H1 (cell line): ENCODE data around the gene BNIP5. TPM values are rescaled to one million over a fixed set of nuclear protein-coding genes. Genes with fewer than 3 reads are reported as not detected.

ENCODE experiments used
- CTCF ChIA-PET: fragments of 300-600 bp; sonication (Branson Sonifier 250); formaldehyde crosslinking; loops from one replicate; lab custom pipeline; 2021; ENCODE audit not compliant: partially characterized antibody; lab: Charles Lee
- POLR2A ChIA-PET: fragments of 300-600 bp; sonication (Branson Sonifier 250); formaldehyde crosslinking; loops from one replicate; lab custom pipeline; 2021; ENCODE audit warnings: inconsistent platforms; ENCODE audit not compliant: partially characterized antibody; lab: Charles Lee
- DNase-seq, 2 experiments: peaks; one replicate each; pipeline versions ENCODE4 v3.0.0 to v3.0.0-alpha.2; 2010 to 2022; ENCODE audit warnings: low spot score in 2 of 2, low read depth in 1 of 2, mixed read lengths in 1 of 2
- FAIRE-seq: peaks from 2 replicates; lab custom pipeline; 2011; peaks lifted over from hg19 to GRCh38; lab: Jason Lieb, UNC
- H2AFZ ChIP-seq: 2 replicates; pipeline ENCODE4 v1.8.1; 2012; ENCODE audit warnings: low read length, inconsistent platforms
- H2AK5ac ChIP-seq: 2 replicates; pipeline ENCODE4 v1.6.1; 2013; ENCODE audit warnings: low read depth, low read length
- H2BK120ac ChIP-seq: replicated peaks from 2 replicates; pipeline ENCODE3; 2013; ENCODE audit warnings: low read depth, low read length, inconsistent platforms
- H2BK12ac ChIP-seq: 2 replicates; pipeline ENCODE4 v1.6.1; 2013; ENCODE audit warnings: low read depth, low read length
- H2BK15ac ChIP-seq: 2 replicates; pipeline ENCODE4 v1.6.1; 2013; ENCODE audit warnings: low read length
- H2BK20ac ChIP-seq: 2 replicates; pipeline ENCODE4 v1.6.1; 2013; ENCODE audit warnings: low read length
- H2BK5ac ChIP-seq: 2 replicates; pipeline ENCODE4 v1.6.1; 2013; ENCODE audit warnings: low read depth, low read length
- H3K14ac ChIP-seq: 2 replicates; pipeline ENCODE4 v1.6.1; 2013; ENCODE audit warnings: inconsistent platforms; ENCODE audit not compliant: insufficient read length
- H3K18ac ChIP-seq: 2 replicates; pipeline ENCODE4 v1.6.1; 2013; ENCODE audit warnings: low read length; ENCODE audit errors: extremely low read depth
- H3K23ac ChIP-seq: 2 replicates; pipeline ENCODE4 v1.6.1; 2013; ENCODE audit warnings: inconsistent platforms; ENCODE audit not compliant: insufficient read length
- H3K23me2 ChIP-seq: 2 replicates; pipeline ENCODE4 v1.6.1; 2013; ENCODE audit warnings: low read depth, low read length
- H3K27ac ChIP-seq: 2 replicates; pipeline ENCODE4 v1.6.1; 2011; ENCODE audit warnings: low read depth, low read length, inconsistent platforms
- H3K27me3 ChIP-seq, 4 experiments: replicated peaks in 1 of 4; 1 replicate in 1 of 4; 2 replicates in 3 of 4; pipeline versions ENCODE4 v1.6.1 to v1.8.1; 2011 to 2013; ENCODE audit warnings: low read length in 3 of 4, mild to moderate bottlenecking in 3 of 4, inconsistent platforms in 2 of 4, mixed read lengths in 2 of 4, moderate library complexity in 1 of 4; ENCODE audit not compliant: control insufficient read depth in 3 of 4, insufficient read depth in 3 of 4; ENCODE audit errors: extremely low read depth in 1 of 4
- H3K36me3 ChIP-seq, 4 experiments: 2 replicates each; pipeline versions ENCODE4 v1.6.1 to v1.8.1; 2011 to 2013; ENCODE audit warnings: mild to moderate bottlenecking in 4 of 4, low read length in 3 of 4, moderate library complexity in 2 of 4, control low read depth in 1 of 4, inconsistent platforms in 1 of 4; ENCODE audit not compliant: insufficient read depth in 4 of 4, control insufficient read depth in 2 of 4
- H3K4ac ChIP-seq: replicated peaks from 2 replicates; pipeline ENCODE3; 2013; ENCODE audit warnings: low read length, low read depth, mixed read lengths, inconsistent platforms; ENCODE audit not compliant: insufficient read length
- H3K4me1 ChIP-seq, 4 experiments: replicated peaks in 1 of 4; 1 replicate in 1 of 4; 2 replicates in 3 of 4; pipeline versions ENCODE4 v1.6.1 to v1.8.1; 2011 to 2013; ENCODE audit warnings: low read length in 3 of 4, inconsistent platforms in 2 of 4, mixed read lengths in 1 of 4; ENCODE audit not compliant: insufficient read depth in 4 of 4, control insufficient read depth in 3 of 4
- H3K4me2 ChIP-seq, 2 experiments: 2 replicates each; pipeline versions ENCODE4 v1.6.1 to v1.8.1; 2011 to 2013; ENCODE audit warnings: low read depth in 2 of 2, low read length in 2 of 2, control low read depth in 1 of 2, inconsistent platforms in 1 of 2, mild to moderate bottlenecking in 1 of 2; ENCODE audit not compliant: insufficient read depth in 1 of 2
- H3K4me3 ChIP-seq, 4 experiments: fragments of 200-600, 300-600 bp in 1 of 4; sonication (generic), shearing (Covaris generic), sonication (Bioruptor Twin) in 1 of 4; 2 replicates each; pipeline versions ENCODE4 v1.5.1 to v1.8.1; 2011 to 2016; ENCODE audit warnings: low read length in 4 of 4, low read depth in 3 of 4, control low read depth in 2 of 4, inconsistent platforms in 2 of 4, mild to moderate bottlenecking in 2 of 4, mixed read lengths in 1 of 4, moderate library complexity in 1 of 4; ENCODE audit not compliant: insufficient read depth in 2 of 4; ENCODE audit errors: extremely low read depth in 1 of 4
- H3K56ac ChIP-seq: replicated peaks from 2 replicates; pipeline ENCODE3; 2013; ENCODE audit warnings: low read depth, mild to moderate bottlenecking, mixed read lengths, low read length, inconsistent platforms; ENCODE audit not compliant: insufficient read length
- H3K79me1 ChIP-seq: 2 replicates; pipeline ENCODE4 v1.6.1; 2013; ENCODE audit warnings: low read depth, low read length, control low read depth
- H3K79me2 ChIP-seq, 2 experiments: 2 replicates each; pipeline versions ENCODE4 v1.6.1 to v1.8.1; 2012 to 2013; ENCODE audit warnings: low read length in 2 of 2, mild to moderate bottlenecking in 2 of 2, inconsistent platforms in 1 of 2; ENCODE audit not compliant: insufficient read depth in 2 of 2, control insufficient read depth in 1 of 2
- H3K9ac ChIP-seq, 4 experiments: replicated peaks in 1 of 4; 1 replicate in 1 of 4; 2 replicates in 3 of 4; pipeline versions ENCODE4 v1.6.1 to v1.8.1; 2011 to 2013; ENCODE audit warnings: low read depth in 3 of 4, low read length in 3 of 4, control low read depth in 2 of 4, mild to moderate bottlenecking in 2 of 4, moderate library complexity in 2 of 4, inconsistent platforms in 1 of 4; ENCODE audit errors: extremely low read depth in 1 of 4
- H3K9me3 ChIP-seq, 2 experiments: 2 replicates each; pipeline versions ENCODE4 v1.6.1 to v1.8.1; 2012 to 2013; ENCODE audit warnings: mild to moderate bottlenecking in 2 of 2, moderate library complexity in 2 of 2, control low read depth in 1 of 2, inconsistent platforms in 1 of 2, low read depth in 1 of 2, low read length in 1 of 2, mixed read lengths in 1 of 2; ENCODE audit not compliant: insufficient read depth in 2 of 2
- H4K20me1 ChIP-seq, 2 experiments: replicated peaks in 1 of 2; 2 replicates each; pipeline versions ENCODE3 to v1.8.1; 2011 to 2013; ENCODE audit warnings: inconsistent platforms in 2 of 2, low read length in 2 of 2, mild to moderate bottlenecking in 1 of 2; ENCODE audit not compliant: insufficient read depth in 2 of 2, control insufficient read depth in 1 of 2
- H4K5ac ChIP-seq: 2 replicates; pipeline ENCODE4 v1.6.1; 2013; ENCODE audit warnings: low read length, low read depth, mixed read lengths, inconsistent platforms; ENCODE audit not compliant: insufficient read length
- H4K8ac ChIP-seq: 2 replicates; pipeline ENCODE4 v1.8.0; 2013; ENCODE audit warnings: mild to moderate bottlenecking, moderate library complexity, low read length, inconsistent platforms; ENCODE audit not compliant: insufficient read depth; ENCODE audit errors: extremely low read depth
- H4K91ac ChIP-seq: replicated peaks from 2 replicates; pipeline ENCODE3; 2013; ENCODE audit warnings: low read length, mixed read lengths, inconsistent platforms; ENCODE audit not compliant: insufficient read length
- BCL11A ChIP-seq, 2 experiments: IDR thresholded peaks; one replicate each; pipeline ENCODE4 v1.6.1; 2011; ENCODE audit warnings: low read depth in 2 of 2, low read length in 2 of 2, mild to moderate bottlenecking in 2 of 2
- CBX5 ChIP-seq: fragments of 300-800, 300-1000 bp; sonication (generic); IDR thresholded peaks from 2 replicates; pipeline ENCODE4 v1.7.1; 2016; ENCODE audit warnings: antibody characterized with exemption, low read length, low read depth
- CTBP2 ChIP-seq: IDR thresholded peaks from 2 replicates; pipeline ENCODE4 v1.7.0; 2011; ENCODE audit warnings: borderline replicate concordance, mild to moderate bottlenecking, moderate library complexity, mixed read lengths, low read length; ENCODE audit not compliant: insufficient read depth, insufficient read length
- EZH2 ChIP-seq: fragments of 200-600 bp; sonication (generic); IDR thresholded peaks from 2 replicates; pipeline ENCODE4 v1.7.1; 2012; ENCODE audit warnings: low read depth, mild to moderate bottlenecking, moderate library complexity, low read length, inconsistent platforms; ENCODE audit not compliant: severe bottlenecking
- JUN ChIP-seq: IDR thresholded peaks from 2 replicates; pipeline ENCODE4 v1.6.1; 2011; ENCODE audit warnings: low read depth, mild to moderate bottlenecking, improper control_type of control experiment, low read length
- JUND ChIP-seq: IDR thresholded peaks from 2 replicates; pipeline ENCODE4 v1.6.1; 2011; ENCODE audit warnings: mild to moderate bottlenecking, improper control_type of control experiment, low read length
- NRF1 ChIP-seq: IDR thresholded peaks from 2 replicates; pipeline ENCODE4 v1.6.1; 2011; ENCODE audit warnings: mild to moderate bottlenecking, low read depth, low read length, improper control_type of control experiment
- PHF8 ChIP-seq: fragments of 200-600 bp; sonication (generic); conservative IDR thresholded peaks from 2 replicates; pipeline ENCODE4 v1.7.1; 2012; ENCODE audit warnings: low read depth, mild to moderate bottlenecking, inconsistent platforms, low read length, moderate library complexity
- SIN3A ChIP-seq, 2 experiments: IDR thresholded peaks in 1 of 2; conservative IDR thresholded peaks in 1 of 2; 2 replicates each; pipeline ENCODE4 v1.6.1; 2011 to 2012; ENCODE audit warnings: low read length in 2 of 2, improper control_type of control experiment in 1 of 2, low read depth in 1 of 2, mild to moderate bottlenecking in 1 of 2
- SRF ChIP-seq: IDR thresholded peaks from 2 replicates; pipeline ENCODE4 v1.6.1; 2011; ENCODE audit warnings: mild to moderate bottlenecking, low read depth, low read length, moderate library complexity
- WGBS, 2 experiments: shearing (Covaris generic) in 1 of 2; methylation state at CpG; one replicate each; pipeline versions ENCODE4 v1.1.6 to v1.1.7; 2013 to 2015; ENCODE audit warnings: low lambda C conversion rate in 2 of 2, mixed read lengths in 2 of 2, inconsistent platforms in 1 of 2, low coverage in 1 of 2, missing lambda C conversion rate in 1 of 2; ENCODE audit not compliant: insufficient replicate concordance in 2 of 2, insufficient coverage in 1 of 2, insufficient read length in 1 of 2; ENCODE audit errors: extremely low coverage in 1 of 2, missing lambda C conversion rate in 1 of 2; 5-methylcytosine and 5-hydroxymethylcytosine counted together
- polyA plus RNA-seq, 7 experiments: library from polyadenylated mRNA; depleted of rRNA in 3 of 7; stranded (reverse) in 5 of 7; unstranded in 2 of 7; fragments of >200 nt in 5 of 7; fragments of 200-250 nt in 2 of 7; gene quantifications; 1 replicate in 5 of 7; 2 replicates in 1 of 7; 4 replicates in 1 of 7; pipeline versions ENCODE4 v1.2.1 to v1.2.3, GENCODE V29; 2011 to 2013; ENCODE audit warnings: missing spikeins in 2 of 7, mixed read lengths in 2 of 7
- total RNA-seq: library from RNA; stranded (reverse); fragmentation: NEBNext Ultra II Directional; extraction: Animal tissue kit (Norgen Biotek cat#: 25700); gene quantifications from 2 replicates; pipeline ENCODE4 v1.2.1, GENCODE V29; 2021
- TF ChIP-seq, protein P1 (sequence below): IDR thresholded peaks from 2 replicates; pipeline ENCODE4 v1.6.1; 2012; ENCODE audit warnings: inconsistent platforms

BNIP5 gene
- total and polyA plus RNA-seq, 2 of the 8 experiments (the other 6 are each of a cell fraction or from before 2014, with no cell fraction given), result not detected

DNA sequence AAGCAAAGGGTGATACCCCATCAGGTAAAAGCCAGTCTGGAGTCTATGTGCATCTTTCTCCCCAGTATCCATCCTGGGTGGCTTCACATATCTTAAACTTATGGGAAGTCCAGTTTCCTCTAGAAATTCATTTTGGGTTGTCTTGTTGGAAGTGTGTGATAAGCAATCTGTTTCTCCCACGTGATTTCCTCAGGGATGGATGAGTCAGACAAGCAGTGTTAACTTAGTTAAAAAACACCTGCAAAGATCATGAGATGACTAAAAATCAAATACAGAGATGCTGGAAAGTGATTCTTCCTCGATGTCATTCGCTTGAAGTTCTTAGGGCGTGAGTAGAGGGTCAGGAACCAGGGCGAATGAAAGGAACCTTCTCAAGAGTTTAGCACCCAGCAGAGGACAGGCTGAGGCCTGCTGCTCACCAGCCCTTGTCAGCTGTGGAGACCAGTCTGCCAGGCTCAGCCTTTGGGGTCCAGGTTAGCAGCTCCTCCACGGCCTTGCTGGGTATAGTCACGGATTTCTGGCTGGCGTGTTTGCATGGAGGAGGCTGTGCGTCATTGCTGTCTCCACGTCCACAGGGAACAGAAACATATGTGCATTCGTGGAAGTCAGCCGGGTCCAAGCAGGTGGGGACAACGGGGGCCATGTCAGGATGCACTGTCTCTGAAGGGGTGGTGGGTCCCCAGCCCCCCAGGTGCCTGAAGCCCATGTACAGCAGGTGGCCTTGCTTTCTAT lies 69.6 kb downstream of the BNIP5 start:
- no peak overlapping the region for H2BK5ac ChIP-seq
- no peaks in the 10 kb centered on the region for H3K27me3 ChIP-seq
- H3K79me1 ChIP-seq, result no peaks in the 10 kb centered on the region
- H2AK5ac ChIP-seq, result no peak overlapping the region
- no peak overlapping the region for H3K14ac ChIP-seq
- no peaks in the 10 kb centered on the region for H3K36me3 ChIP-seq
- FAIRE-seq, result no peak
- H2BK12ac ChIP-seq, result no peak overlapping the region
- no peaks in the 10 kb centered on the region for H4K20me1 ChIP-seq
- no peak overlapping the region for H4K5ac ChIP-seq
- no peak overlapping the region for H3K9ac ChIP-seq
- H4K91ac ChIP-seq, result no peak overlapping the region
- no peak overlapping the region for H4K8ac ChIP-seq
- H2AFZ ChIP-seq, result no peak overlapping the region
- H3K23me2 ChIP-seq, result no peaks in the 10 kb centered on the region
- H3K4me3 ChIP-seq, result no peak overlapping the region
- H2BK15ac ChIP-seq, result no peak overlapping the region
- H3K4ac ChIP-seq, result no peak overlapping the region
- no peaks in the 10 kb centered on the region for H3K79me2 ChIP-seq
- no peak overlapping the region for H2BK20ac ChIP-seq
- WGBS, 2 experiments, result 88% methylated on average over 13 of the region's 13 CpGs; no CpG with 5 or more reads in 1 of the 2 experiments
- no peak overlapping the region for H3K27ac ChIP-seq
- H3K9me3 ChIP-seq, result no peaks in the 10 kb centered on the region
- H2BK120ac ChIP-seq, result no peak overlapping the region
- no peak overlapping the region for H3K4me2 ChIP-seq
- H3K23ac ChIP-seq, result no peak overlapping the region
- peaks cover 0 to 5% (median 1%) of the 10 kb centered on the region in 4 experiments; a peak in 2 of 7 replicates for H3K4me1 ChIP-seq
- H3K56ac ChIP-seq, result no peak overlapping the region
- H3K18ac ChIP-seq, result no peak overlapping the region
- POLR2A ChIA-PET, result interaction anchor here (2.4 kb wide), 1 partner anchor 22 kb away, joined by 6 read pairs; no protein-coding TSS in a partner anchor
- CTCF ChIA-PET, result interaction anchor here (1.1 to 2.1 kb wide), 3 partner anchors 10 to 164 kb away, joined by 3 to 10 read pairs (median 5); no protein-coding TSS in a partner anchor
- no peak for DNase-seq
- no peak for TF ChIP-seq EZH2
- no peak for TF ChIP-seq JUND
- TF ChIP-seq SRF, result no peak
- no peak for TF ChIP-seq NRF1
- no peak for TF ChIP-seq CBX5
- TF ChIP-seq JUN, result no peak
- no peak for TF ChIP-seq SIN3A (conservative IDR thresholded peaks at IDR 0.05 in 1 of 2, IDR thresholded peaks at IDR 0.05 in 1 of 2; ENCODE audit: low read depth in 1 of 2, low read length in 2 of 2)
- no peak for TF ChIP-seq BCL11A (IDR thresholded peaks at IDR 0.05; ENCODE audit: low read depth in 2 of 2, low read length in 2 of 2)
- TF ChIP-seq PHF8, result no peak
- TF ChIP-seq, protein P1, sequence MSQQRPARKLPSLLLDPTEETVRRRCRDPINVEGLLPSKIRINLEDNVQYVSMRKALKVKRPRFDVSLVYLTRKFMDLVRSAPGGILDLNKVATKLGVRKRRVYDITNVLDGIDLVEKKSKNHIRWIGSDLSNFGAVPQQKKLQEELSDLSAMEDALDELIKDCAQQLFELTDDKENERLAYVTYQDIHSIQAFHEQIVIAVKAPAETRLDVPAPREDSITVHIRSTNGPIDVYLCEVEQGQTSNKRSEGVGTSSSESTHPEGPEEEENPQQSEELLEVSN, result no peak
- TF ChIP-seq CTBP2, result no peak
